ENCODE results near the gene TRMT13. TPM values are rescaled to one million over a fixed set of nuclear protein-coding genes. Genes with fewer than 3 reads are reported as not detected.
"Not testable (repeated sequence)": the region's sequence is repeated elsewhere in the genome, so short reads cannot be mapped to it uniquely, and the experiment has no call there.

TRMT13 gene
- total RNA-seq, 1 donor from 2014 or later, result 19.0 TPM

GRCh38 chr1:100178091-100178490, 45.1 kb downstream of the TRMT13 start, which contains the start of gene LRRC39:
Gene LRRC39 (minus strand): TSS chr1:100178256. CDS start chr1:100168516, 9,740 bp downstream.
- no peak for DNase-seq (ENCODE audit: low read depth)
- TF ChIP-seq, protein P1, sequence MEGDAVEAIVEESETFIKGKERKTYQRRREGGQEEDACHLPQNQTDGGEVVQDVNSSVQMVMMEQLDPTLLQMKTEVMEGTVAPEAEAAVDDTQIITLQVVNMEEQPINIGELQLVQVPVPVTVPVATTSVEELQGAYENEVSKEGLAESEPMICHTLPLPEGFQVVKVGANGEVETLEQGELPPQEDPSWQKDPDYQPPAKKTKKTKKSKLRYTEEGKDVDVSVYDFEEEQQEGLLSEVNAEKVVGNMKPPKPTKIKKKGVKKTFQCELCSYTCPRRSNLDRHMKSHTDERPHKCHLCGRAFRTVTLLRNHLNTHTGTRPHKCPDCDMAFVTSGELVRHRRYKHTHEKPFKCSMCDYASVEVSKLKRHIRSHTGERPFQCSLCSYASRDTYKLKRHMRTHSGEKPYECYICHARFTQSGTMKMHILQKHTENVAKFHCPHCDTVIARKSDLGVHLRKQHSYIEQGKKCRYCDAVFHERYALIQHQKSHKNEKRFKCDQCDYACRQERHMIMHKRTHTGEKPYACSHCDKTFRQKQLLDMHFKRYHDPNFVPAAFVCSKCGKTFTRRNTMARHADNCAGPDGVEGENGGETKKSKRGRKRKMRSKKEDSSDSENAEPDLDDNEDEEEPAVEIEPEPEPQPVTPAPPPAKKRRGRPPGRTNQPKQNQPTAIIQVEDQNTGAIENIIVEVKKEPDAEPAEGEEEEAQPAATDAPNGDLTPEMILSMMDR (conservative IDR thresholded peaks at IDR 0.05; ENCODE audit: low read depth, low read length), result no peak
- no peak within 1 kb of the TSS for H3K4me3 ChIP-seq (ENCODE audit: low read depth, low read length)

DNA sequence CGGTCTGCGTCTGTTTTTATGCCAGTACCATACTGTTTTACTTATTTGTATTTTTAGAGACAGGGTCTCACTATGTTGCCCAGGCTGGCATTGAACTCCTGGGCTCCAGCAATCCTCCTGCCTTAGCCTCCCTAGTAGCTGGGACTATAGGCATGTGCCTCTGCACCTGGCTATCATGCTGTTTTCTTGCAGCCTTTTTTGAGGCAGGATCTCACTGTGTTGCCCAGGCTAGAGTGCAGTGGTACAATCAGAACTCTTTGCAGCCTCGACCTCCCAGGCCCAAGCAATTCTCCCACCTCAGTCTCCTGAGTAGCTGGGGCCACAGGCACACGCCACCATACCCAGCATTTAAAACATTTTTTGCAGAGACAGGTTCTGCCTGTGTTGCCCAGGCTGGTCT, 50.4 kb downstream of the TRMT13 start:
- TF ChIP-seq, protein P1 (conservative IDR thresholded peaks at IDR 0.05; ENCODE audit: low read depth, low read length), result no peak
- no peak for DNase-seq (ENCODE audit: low read depth)
- no peak overlapping the region for H3K4me3 ChIP-seq (ENCODE audit: low read depth, low read length)

GRCh38 chr1:100184536-100184935, 51.6 kb downstream of the TRMT13 start:
- H3K4me3 ChIP-seq (ENCODE audit: low read depth, low read length), result no peak overlapping the region
- DNase-seq (ENCODE audit: low read depth), result no peak
- TF ChIP-seq, protein P1 (conservative IDR thresholded peaks at IDR 0.05; ENCODE audit: low read depth, low read length), result no peak

DNA sequence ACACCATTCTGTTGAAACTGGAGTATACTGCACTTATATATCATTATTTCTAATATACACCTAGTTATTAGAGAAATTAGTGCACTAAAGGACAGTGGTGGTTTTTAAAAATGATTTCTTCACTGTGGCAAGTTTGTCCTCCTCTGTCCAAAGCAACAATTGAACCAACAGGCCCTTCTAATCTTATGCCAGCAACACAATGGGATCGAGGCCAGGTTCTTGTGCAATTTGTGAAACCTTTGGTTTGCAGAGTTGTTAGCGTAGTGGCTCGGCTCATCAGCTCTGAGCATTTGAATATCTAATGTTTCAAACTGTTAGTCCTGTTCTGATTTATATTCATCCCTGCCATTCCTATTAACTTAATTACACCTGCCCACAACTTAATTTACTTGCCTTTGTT, 54.9 kb downstream of the TRMT13 start:
- H3K4me3 ChIP-seq (ENCODE audit: low read depth, low read length), result no peak overlapping the region
- TF ChIP-seq, protein P1 (conservative IDR thresholded peaks at IDR 0.05; ENCODE audit: low read depth, low read length), result no peak
- peak; percentile 69 for DNase-seq (ENCODE audit: low read depth)

DNA sequence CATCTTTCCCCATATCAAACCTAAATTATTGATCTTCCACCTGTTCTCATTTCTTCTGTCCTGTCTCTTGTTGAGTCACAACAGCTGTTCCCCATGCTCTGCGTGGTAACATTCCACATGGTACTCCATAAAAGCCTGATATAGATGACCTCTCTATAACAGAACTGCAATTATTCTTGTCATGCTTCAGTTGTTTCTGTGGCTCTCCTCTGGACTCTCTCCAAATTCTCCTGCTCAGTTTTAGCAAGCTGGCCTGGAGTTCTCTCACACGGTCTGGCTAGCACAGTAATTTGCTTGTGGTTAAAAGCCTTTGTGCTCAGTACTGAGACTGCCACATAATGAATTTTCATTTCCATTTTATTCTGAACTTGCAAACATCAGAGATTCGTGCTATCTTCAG, 55.7 kb downstream of the TRMT13 start:
- no peak overlapping the region for H3K4me3 ChIP-seq (ENCODE audit: low read depth, low read length)
- DNase-seq (ENCODE audit: low read depth), result peak; percentile 93
- TF ChIP-seq, protein P1 (conservative IDR thresholded peaks at IDR 0.05; ENCODE audit: low read depth, low read length), result no peak

GRCh38 chr1:100198596-100198995, 65.6 kb downstream of the TRMT13 start:
- TF ChIP-seq, protein P1 (conservative IDR thresholded peaks at IDR 0.05; ENCODE audit: low read depth, low read length), result no peak
- H3K4me3 ChIP-seq (ENCODE audit: low read depth, low read length), result no peak overlapping the region
- no peak for DNase-seq (ENCODE audit: low read depth)

DNA sequence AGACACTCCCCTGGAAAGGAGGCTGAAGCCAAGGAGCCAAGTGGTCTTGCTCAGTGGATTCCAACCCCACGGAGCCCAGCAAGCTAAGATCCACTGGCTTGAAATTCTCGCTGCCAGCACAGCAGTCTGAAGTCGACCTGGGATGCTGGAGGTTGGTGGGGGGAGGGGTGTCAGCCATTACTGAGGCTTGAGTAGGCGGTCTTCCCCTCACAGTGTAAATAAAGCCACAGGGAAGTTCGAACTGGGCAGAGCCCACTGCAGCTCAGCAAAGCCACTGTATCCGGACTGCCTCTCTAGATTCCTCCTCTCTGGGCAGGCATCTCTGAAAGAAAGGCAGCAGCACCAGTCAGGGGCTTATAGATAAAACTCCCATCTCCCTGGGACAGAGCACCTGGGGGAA, 67.1 kb downstream of the TRMT13 start:
- not testable (repeated sequence) for H3K4me3 ChIP-seq (ENCODE audit: low read depth, low read length); DNase-seq (ENCODE audit: low read depth)

Other genes with a start within 250 kb of the TRMT13 start
- gene SLC35A3, start 163.2 kb upstream of the TRMT13 start, total RNA-seq, result 12.9 and 14.8 TPM in 2 replicates
- gene SASS6, start 233 bp upstream of the TRMT13 start, total RNA-seq, result 8.2 TPM in 2 replicates
- gene LRRC39, start 45.1 kb downstream of the TRMT13 start, total RNA-seq, result 0.07 TPM in 1 of 2 replicates, not detected in the other
- 2.8 and 3.6 TPM in 2 replicates for gene DBT, start 116.7 kb downstream of the TRMT13 start, total RNA-seq
- 32.5 and 40.4 TPM in 2 replicates for gene RTCA, start 133.1 kb downstream of the TRMT13 start, total RNA-seq
- gene CDC14A, start 219.3 kb downstream of the TRMT13 start, total RNA-seq, result 4.9 and 7.4 TPM in 2 replicates